GM19467 (cell line): Measurements from ENCODE around the gene OR52H1.

Experiments
- ATAC-seq: cut with Tn5 transposase; IDR thresholded peaks from one replicate; pipeline ENCODE4 v1.9.1; 2021; ENCODE audit warnings: mild to moderate bottlenecking, moderate library complexity; ENCODE audit not compliant: unreplicated experiment

OR52H1 gene

GRCh38 chr11:5534046-5534445 is 14.3 kb downstream of the OR52H1 start:
- no peak for ATAC-seq

GRCh38 chr11:5531053-5531831 is 17.1 kb downstream of the OR52H1 start:
- no peak for ATAC-seq

- ATAC-seq, result no peak
These were observed 19.8 kb downstream of the OR52H1 start for GRCh38 chr11:5528495-5528894.

GRCh38 chr11:5527716-5528115 is 20.6 kb downstream of the OR52H1 start:
- ATAC-seq, result no peak

GRCh38 chr11:5524756-5525155 is 23.6 kb downstream of the OR52H1 start:
- no peak for ATAC-seq

- ATAC-seq, result no peak
These were observed 26.0 kb downstream of the OR52H1 start for GRCh38 chr11:5522308-5522707.

- ATAC-seq, result no peak
These were observed 26.8 kb downstream of the OR52H1 start for GRCh38 chr11:5521540-5521939.

GRCh38 chr11:5516599-5516998 is 31.7 kb downstream of the OR52H1 start, which contains the start of gene UBQLNL:
Gene UBQLNL, minus strand, starts transcription at chr11:5516699. Its CDS starts 258 bp downstream, at chr11:5516441.
- no peak for ATAC-seq

GRCh38 chr11:5514841-5515240 is 33.5 kb downstream of the OR52H1 start:
- no peak for ATAC-seq

GRCh38 chr11:5509803-5510202 is 38.5 kb downstream of the OR52H1 start, which contains the start of gene UBQLN3:
Gene UBQLN3, minus strand, starts transcription at chr11:5509957. Its CDS starts 399 bp downstream, at chr11:5509558.
- ATAC-seq, result no peak

- no peak for ATAC-seq
These were observed 39.7 kb downstream of the OR52H1 start for GRCh38 chr11:5508605-5509004.

- no peak for ATAC-seq
These were observed 40.4 kb downstream of the OR52H1 start for GRCh38 chr11:5507933-5508305.

- no peak for ATAC-seq
These were observed 41.0 kb downstream of the OR52H1 start for GRCh38 chr11:5507177-5507932.

- ATAC-seq, result no peak
These were observed 42.8 kb downstream of the OR52H1 start for GRCh38 chr11:5505363-5506048.

- ATAC-seq, result no peak
These were observed 43.9 kb downstream of the OR52H1 start for GRCh38 chr11:5504403-5504921.

GRCh38 chr11:5500393-5500801 is 47.9 kb downstream of the OR52H1 start:
- no peak for ATAC-seq

GRCh38 chr11:5499671-5500070 is 48.7 kb downstream of the OR52H1 start:
- ATAC-seq, result no peak
